Measurements from ENCODE around the gene SF3B1. TPM values are rescaled to one million over a fixed set of nuclear protein-coding genes. Genes with fewer than 3 reads are reported as not detected.
"Not testable (repeated sequence)": the region's sequence is repeated elsewhere in the genome, so short reads cannot be mapped to it uniquely, and the experiment has no call there.

SF3B1 gene
- total RNA-seq, 1 donor = 247 TPM

GRCh38 chr2:197460649-197461048 lies 25.8 kb upstream of the SF3B1 start:
- no peak overlapping the region for H3K4me3 ChIP-seq (ENCODE audit: low read depth, low read length)
- TF ChIP-seq CTCF (IDR thresholded peaks at IDR 0.05; ENCODE audit: insufficient read depth, low read depth, low read length) = no peak
- no peak for DNase-seq (ENCODE audit: low read depth)

GRCh38 chr2:197455428-197455827 lies 20.6 kb upstream of the SF3B1 start:
- TF ChIP-seq CTCF (IDR thresholded peaks at IDR 0.05; ENCODE audit: insufficient read depth, low read depth, low read length) = no peak
- no peak overlapping the region for H3K4me3 ChIP-seq (ENCODE audit: low read depth, low read length)
- DNase-seq (ENCODE audit: low read depth) = no peak

- TF ChIP-seq CTCF (IDR thresholded peaks at IDR 0.05; ENCODE audit: insufficient read depth, low read depth, low read length) = no peak
- peak overlapping the region; percentile 100 for H3K4me3 ChIP-seq (ENCODE audit: low read depth, low read length)
- no peak for DNase-seq (ENCODE audit: low read depth)
Observed at GRCh38 chr2:197454923-197455322, 20.1 kb upstream of the SF3B1 start.

GRCh38 chr2:197453914-197454398 lies 19.1 kb upstream of the SF3B1 start:
- peak; percentile 96 for DNase-seq (ENCODE audit: low read depth)
- TF ChIP-seq CTCF (IDR thresholded peaks at IDR 0.05; ENCODE audit: insufficient read depth, low read depth, low read length) = no peak
- H3K4me3 ChIP-seq (ENCODE audit: low read depth, low read length) = peak overlapping the region; percentile 100

GRCh38 chr2:197453123-197453913 lies 18.5 kb upstream of the SF3B1 start, which contains the start of gene COQ10B:
Gene COQ10B (plus strand): TSS chr2:197453552. CDS start chr2:197453561, 9 bp downstream.
- peak within 1 kb of the TSS; percentile 100 for H3K4me3 ChIP-seq (ENCODE audit: low read depth, low read length)
- peak; percentile 100 for DNase-seq (ENCODE audit: low read depth)
- peak; percentile 26 for TF ChIP-seq CTCF (IDR thresholded peaks at IDR 0.05; ENCODE audit: insufficient read depth, low read depth, low read length)

GRCh38 chr2:197452754-197453122 lies 17.9 kb upstream of the SF3B1 start:
- H3K4me3 ChIP-seq (ENCODE audit: low read depth, low read length) = peak overlapping the region; percentile 68
- no peak for DNase-seq (ENCODE audit: low read depth)
- no peak for TF ChIP-seq CTCF (IDR thresholded peaks at IDR 0.05; ENCODE audit: insufficient read depth, low read depth, low read length)

GRCh38 chr2:197450935-197451358 lies 16.1 kb upstream of the SF3B1 start:
- not testable (repeated sequence) for DNase-seq (ENCODE audit: low read depth); H3K4me3 ChIP-seq (ENCODE audit: low read depth, low read length)
